ENCODE data around the gene RPS29. TPM values are rescaled to one million over a fixed set of nuclear protein-coding genes. Genes with fewer than 3 reads are reported as not detected.
"Not testable (repeated sequence)": the region's sequence is repeated elsewhere in the genome, so short reads cannot be mapped to it uniquely, and the experiment has no call there.

RPS29 gene
- polyA plus RNA-seq, 1 experiment = 3,597 TPM

- ChIA-PET CTCF (no interaction called here), POLR2A (no interaction called here)
- Histone ChIP-seq H3K27ac (ENCODE audit: low read depth, low read length) (no peak overlapping the region), H3K9me3 (ENCODE audit: control insufficient read depth, insufficient read depth, low read length) (no peaks in the 10 kb centered on the region), H3K4me3 (ENCODE audit: low read depth, low read length) (no peak overlapping the region), H3K27me3 (ENCODE audit: control insufficient read depth, insufficient read depth, low read length) (no peaks in the 10 kb centered on the region)
- no peak for TF ChIP-seq CTCF (IDR thresholded peaks at IDR 0.05; ENCODE audit: low read depth, low read length)
- no peak for DNase-seq (ENCODE audit: low read depth, low spot score)
These were observed 3.2 kb upstream of the RPS29 start for GRCh38 chr14:49589387-49589786.

- CTCF ChIA-PET = interaction anchor here (0.6 to 3.7 kb wide), 14 partner anchors 8 to 181 kb away, joined by 3 to 37 read pairs (median 4); partner anchors contain the start of genes KLHDC2, MGAT2 and RPL36AL
- Histone ChIP-seq H3K27me3 (ENCODE audit: control insufficient read depth, insufficient read depth, low read length) (no peaks in the 10 kb centered on the region), H3K4me3 (ENCODE audit: low read depth, low read length) (peak overlapping the region; percentile 39), H3K27ac (ENCODE audit: low read depth, low read length) (peak overlapping the region; percentile 39), H3K9me3 (ENCODE audit: control insufficient read depth, insufficient read depth, low read length) (no peaks in the 10 kb centered on the region)
- POLR2A ChIA-PET = interaction anchor here (0.6 to 1.9 kb wide), 8 partner anchors 8 to 222 kb away, joined by 3 to 21 read pairs (median 8); partner anchors contain the start of genes DNAAF2, KLHDC2, LRR1 and MGAT2
- TF ChIP-seq CTCF (IDR thresholded peaks at IDR 0.05; ENCODE audit: low read depth, low read length) = peak; percentile 73
- DNase-seq (ENCODE audit: low read depth, low spot score) = no peak
These were observed 687 bp upstream of the RPS29 start for GRCh38 chr14:49586673-49587460.

- H3K27ac ChIP-seq (ENCODE audit: low read depth, low read length); CTCF ChIA-PET; DNase-seq (ENCODE audit: low read depth, low spot score); H3K9me3 ChIP-seq (ENCODE audit: control insufficient read depth, insufficient read depth, low read length); H3K27me3 ChIP-seq (ENCODE audit: control insufficient read depth, insufficient read depth, low read length): not testable (repeated sequence)
- H3K4me3 ChIP-seq (ENCODE audit: low read depth, low read length) = peak overlapping the region; percentile 95
- POLR2A ChIA-PET = interaction anchor here (0.7 to 1.9 kb wide), 3 partner anchors 10 to 49 kb away, joined by 3 to 12 read pairs (median 3); partner anchors contain the start of gene LRR1
These were observed 1.1 kb downstream of the RPS29 start for GRCh38 chr14:49584981-49585640.

- TF ChIP-seq CTCF (IDR thresholded peaks at IDR 0.05; ENCODE audit: low read depth, low read length) = no peak
- Histone ChIP-seq H3K4me3 (ENCODE audit: low read depth, low read length) (peak overlapping the region; percentile 95), H3K9me3 (ENCODE audit: control insufficient read depth, insufficient read depth, low read length) (no peaks in the 10 kb centered on the region), H3K27me3 (ENCODE audit: control insufficient read depth, insufficient read depth, low read length) (no peaks in the 10 kb centered on the region), H3K27ac (ENCODE audit: low read depth, low read length) (no peak overlapping the region)
- ChIA-PET CTCF (no interaction called here), POLR2A (no interaction called here)
- no peak for DNase-seq (ENCODE audit: low read depth, low spot score)
These were observed 2.1 kb downstream of the RPS29 start for GRCh38 chr14:49584058-49584457.

GRCh38 chr14:49583629-49584028 is 2.6 kb downstream of the RPS29 start:
- ChIA-PET POLR2A (no interaction called here), CTCF (interaction anchor here (1.2 kb wide), 1 partner anchor 122 kb away, joined by 5 read pairs; no protein-coding TSS in a partner anchor)
- Histone ChIP-seq H3K27ac (ENCODE audit: low read depth, low read length) (no peak overlapping the region), H3K27me3 (ENCODE audit: control insufficient read depth, insufficient read depth, low read length) (no peaks in the 10 kb centered on the region), H3K9me3 (ENCODE audit: control insufficient read depth, insufficient read depth, low read length) (no peaks in the 10 kb centered on the region), H3K4me3 (ENCODE audit: low read depth, low read length) (peak overlapping the region; percentile 95)
- TF ChIP-seq CTCF (IDR thresholded peaks at IDR 0.05; ENCODE audit: low read depth, low read length) = no peak
- no peak for DNase-seq (ENCODE audit: low read depth, low spot score)

All from AG04450 (cell line).